Measurements from ENCODE around the gene ITPR1. TPM values are rescaled to one million over a fixed set of nuclear protein-coding genes. Genes with fewer than 3 reads are reported as not detected.

Gene ITPR1
- total RNA-seq, 4 donors from 2014 or later: 210 to 261 (median 232) TPM

DNA sequence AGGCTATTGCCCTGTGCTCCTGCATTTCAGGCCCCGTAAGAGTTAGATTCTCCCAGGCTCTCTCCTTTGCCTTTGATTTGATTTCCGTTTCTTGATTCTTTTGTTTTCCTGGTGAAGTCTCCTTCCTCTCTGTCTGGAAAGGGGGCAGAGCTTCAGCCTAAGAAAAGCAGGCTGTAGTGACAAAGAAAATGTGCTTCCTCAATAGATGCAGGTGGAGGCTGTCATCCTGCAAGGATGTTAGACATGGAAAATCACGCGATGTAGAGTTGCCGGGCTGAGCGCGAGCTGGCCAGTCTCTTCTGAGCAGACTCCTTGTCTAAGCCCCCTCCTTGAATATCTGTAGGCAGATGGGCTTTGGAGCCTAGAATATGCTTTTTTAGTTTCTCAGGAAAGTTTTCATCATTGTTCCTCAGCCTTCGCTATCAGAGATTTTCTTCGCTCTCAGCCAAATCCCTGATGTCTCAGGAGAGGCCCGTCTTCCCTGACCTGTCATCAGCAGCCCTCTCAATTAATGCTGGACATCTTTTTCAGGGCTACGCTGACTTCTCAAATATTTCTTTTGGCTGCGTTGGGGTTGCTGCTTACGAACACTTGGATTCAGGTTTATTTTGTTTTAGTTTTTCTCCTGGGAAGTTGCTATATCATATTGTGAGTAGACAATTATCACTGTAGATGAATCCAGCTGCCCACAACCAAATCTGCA lies 163.6 kb downstream of the ITPR1 start:
- WGBS, 2 donors: 81 to 82% methylated on average over 13 of the region's 13 CpGs
- H3K36me3 ChIP-seq: peaks cover 19 to 26% of the 10 kb centered on the region in 2 donors

DNA sequence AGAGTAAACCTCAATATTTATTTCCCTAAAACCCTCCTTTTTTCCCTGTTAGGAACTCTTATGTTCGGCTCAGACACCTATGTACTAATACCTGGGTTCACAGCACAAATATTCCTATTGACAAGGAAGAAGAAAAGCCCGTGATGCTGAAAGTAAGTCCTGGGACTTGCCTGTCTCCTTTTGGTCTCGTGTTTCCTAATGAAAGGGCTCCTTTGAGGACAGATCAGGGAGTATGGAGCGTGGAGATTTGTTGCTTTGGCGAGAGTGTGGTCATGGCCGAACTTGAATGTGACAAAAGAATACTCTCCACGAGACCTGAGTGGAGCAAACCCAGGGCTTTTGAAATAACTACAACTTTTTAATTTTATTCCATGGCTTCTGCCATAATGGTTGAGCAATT lies 167.8 kb downstream of the ITPR1 start:
- no peak overlapping the region for H3K4me3 ChIP-seq (replicated peaks in 1 of 3)
- no peaks in the 10 kb centered on the region for H3K4me1 ChIP-seq
- no peaks in the 10 kb centered on the region for H3K27me3 ChIP-seq
- TF ChIP-seq, protein P1, sequence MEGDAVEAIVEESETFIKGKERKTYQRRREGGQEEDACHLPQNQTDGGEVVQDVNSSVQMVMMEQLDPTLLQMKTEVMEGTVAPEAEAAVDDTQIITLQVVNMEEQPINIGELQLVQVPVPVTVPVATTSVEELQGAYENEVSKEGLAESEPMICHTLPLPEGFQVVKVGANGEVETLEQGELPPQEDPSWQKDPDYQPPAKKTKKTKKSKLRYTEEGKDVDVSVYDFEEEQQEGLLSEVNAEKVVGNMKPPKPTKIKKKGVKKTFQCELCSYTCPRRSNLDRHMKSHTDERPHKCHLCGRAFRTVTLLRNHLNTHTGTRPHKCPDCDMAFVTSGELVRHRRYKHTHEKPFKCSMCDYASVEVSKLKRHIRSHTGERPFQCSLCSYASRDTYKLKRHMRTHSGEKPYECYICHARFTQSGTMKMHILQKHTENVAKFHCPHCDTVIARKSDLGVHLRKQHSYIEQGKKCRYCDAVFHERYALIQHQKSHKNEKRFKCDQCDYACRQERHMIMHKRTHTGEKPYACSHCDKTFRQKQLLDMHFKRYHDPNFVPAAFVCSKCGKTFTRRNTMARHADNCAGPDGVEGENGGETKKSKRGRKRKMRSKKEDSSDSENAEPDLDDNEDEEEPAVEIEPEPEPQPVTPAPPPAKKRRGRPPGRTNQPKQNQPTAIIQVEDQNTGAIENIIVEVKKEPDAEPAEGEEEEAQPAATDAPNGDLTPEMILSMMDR (IDR thresholded peaks at IDR 0.05): no peak
- no peak for TF ChIP-seq POLR2A (IDR thresholded peaks at IDR 0.05)
- 91 to 96% methylated on average over 7 of the region's 7 CpGs for WGBS, 2 donors
- DNase-seq: no peak
- H3K36me3 ChIP-seq: peaks cover 23 to 31% of the 10 kb centered on the region in 2 donors
- no peak overlapping the region for H3K27ac ChIP-seq
- no peaks in the 10 kb centered on the region for H3K9me3 ChIP-seq
- intact Hi-C loops (cut with DNase I): no loop called here

More for the DNA sequence above, 163.6 kb downstream of the ITPR1 start:
- H3K9me3 ChIP-seq: no peaks in the 10 kb centered on the region
- TF ChIP-seq POLR2A (IDR thresholded peaks at IDR 0.05): no peak
- TF ChIP-seq, protein P1 (IDR thresholded peaks at IDR 0.05): no peak
- no peaks in the 10 kb centered on the region for H3K27me3 ChIP-seq
- no peak overlapping the region for H3K27ac ChIP-seq
- intact Hi-C loops (cut with DNase I): no loop called here
- no peak overlapping the region for H3K4me3 ChIP-seq (replicated peaks in 1 of 3)
- no peaks in the 10 kb centered on the region for H3K4me1 ChIP-seq
- DNase-seq: no peak

DNA sequence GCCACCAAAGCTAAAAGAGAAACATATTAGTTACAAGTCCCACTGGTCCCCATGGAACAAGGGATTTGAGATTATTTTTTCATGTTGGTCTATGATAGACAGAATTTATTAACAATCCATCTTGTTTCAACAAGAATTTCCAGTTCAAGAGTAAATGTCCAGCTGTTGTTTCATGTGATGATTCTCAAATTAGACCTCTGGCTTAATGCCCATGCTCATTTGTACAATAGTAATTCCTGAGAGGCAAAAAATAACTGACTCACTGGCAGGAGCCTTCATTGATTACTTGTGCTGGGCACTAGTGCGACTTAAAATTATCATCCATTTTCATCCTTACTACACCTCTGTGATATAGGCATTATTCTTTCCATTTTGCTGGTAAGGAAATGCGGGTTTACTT lies 171.3 kb downstream of the ITPR1 start:
- WGBS, 2 donors: 89 to 91% methylated on average over 2 of the region's 2 CpGs
- DNase-seq: no peak
- Histone ChIP-seq H3K9me3 (no peaks in the 10 kb centered on the region), H3K27me3 (no peaks in the 10 kb centered on the region), H3K27ac (no peak overlapping the region), H3K4me3 (replicated peaks in 1 of 3) (no peak overlapping the region), H3K36me3 (peaks cover 27 to 35% of the 10 kb centered on the region in 2 donors), H3K4me1 (no peaks in the 10 kb centered on the region)
- intact Hi-C loops (cut with DNase I): no loop called here
- TF ChIP-seq, protein P1 (IDR thresholded peaks at IDR 0.05): no peak
- TF ChIP-seq POLR2A (IDR thresholded peaks at IDR 0.05): no peak

DNA sequence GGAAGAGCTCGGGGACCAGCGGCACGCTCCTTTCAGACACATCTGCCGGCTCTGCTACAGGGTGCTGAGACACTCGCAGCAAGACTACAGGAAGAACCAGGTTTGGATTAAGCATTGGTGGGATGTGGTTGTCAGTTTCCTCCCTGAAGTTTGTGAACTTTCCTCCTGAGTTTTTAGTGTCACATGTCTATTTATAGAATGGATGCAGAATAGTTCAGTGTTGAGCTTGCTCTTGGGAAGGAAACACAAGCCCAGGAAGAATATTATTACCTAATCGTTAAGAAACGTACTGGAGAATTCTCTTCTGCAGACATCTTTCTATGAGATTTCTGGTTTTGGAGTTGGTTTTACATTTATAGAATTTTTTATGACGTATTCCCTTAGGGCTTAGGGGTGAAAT lies 172.0 kb downstream of the ITPR1 start:
- Histone ChIP-seq H3K9me3 (no peaks in the 10 kb centered on the region), H3K4me3 (replicated peaks in 1 of 3) (no peak overlapping the region), H3K27me3 (no peaks in the 10 kb centered on the region), H3K27ac (no peak overlapping the region), H3K4me1 (no peaks in the 10 kb centered on the region), H3K36me3 (peaks cover 32 to 43% of the 10 kb centered on the region in 2 donors)
- TF ChIP-seq, protein P1 (IDR thresholded peaks at IDR 0.05): no peak
- no peak for TF ChIP-seq POLR2A (IDR thresholded peaks at IDR 0.05)
- 91 to 92% methylated on average over 8 of the region's 8 CpGs for WGBS, 2 donors
- intact Hi-C loops (cut with DNase I): no loop called here
- no peak for DNase-seq

DNA sequence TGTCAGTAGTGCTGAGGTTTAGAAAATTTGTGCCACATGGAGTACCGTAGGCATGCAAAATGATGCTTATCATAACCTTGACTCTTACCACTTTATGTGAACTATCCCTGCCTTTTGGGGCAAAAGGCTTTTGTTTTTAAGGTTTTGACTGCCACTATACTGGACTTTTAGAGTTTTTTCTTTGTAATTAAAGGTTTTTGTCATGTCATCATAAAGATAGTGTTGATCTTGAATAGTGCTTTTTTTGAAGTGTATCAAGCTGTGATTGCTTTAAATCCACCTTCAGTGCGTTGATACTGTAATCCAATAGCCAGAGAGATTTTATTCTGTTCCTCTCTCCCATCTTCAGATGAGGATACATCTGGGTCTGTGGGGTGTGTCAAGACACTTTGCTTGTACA lies 172.9 kb downstream of the ITPR1 start:
- 99% methylated on average over 2 of the region's 2 CpGs for WGBS, 2 donors
- no peak overlapping the region for H3K27ac ChIP-seq
- no peaks in the 10 kb centered on the region for H3K9me3 ChIP-seq
- H3K36me3 ChIP-seq: peaks cover 37 to 51% of the 10 kb centered on the region in 2 donors
- DNase-seq: no peak
- H3K27me3 ChIP-seq: no peaks in the 10 kb centered on the region
- H3K4me3 ChIP-seq (replicated peaks in 1 of 3): no peak overlapping the region
- TF ChIP-seq POLR2A (IDR thresholded peaks at IDR 0.05): no peak
- no peaks in the 10 kb centered on the region for H3K4me1 ChIP-seq
- intact Hi-C loops (cut with DNase I): no loop called here

All from thyroid gland (tissue), 4 donors.